HG02973 (cell line): ENCODE measurements around the gene VIPR2.
"Not testable (repeated sequence)": the region's sequence is repeated elsewhere in the genome, so short reads cannot be mapped to it uniquely, and the experiment has no call there.

Source experiments
- ATAC-seq: cut with Tn5 transposase; IDR thresholded peaks from one replicate; pipeline ENCODE4 v1.9.1; 2021; ENCODE audit warnings: moderate library complexity; ENCODE audit not compliant: unreplicated experiment

VIPR2 gene

GRCh38 chr7:159105832-159106811 lies 38.5 kb downstream of the VIPR2 start:
- ATAC-seq: no peak

DNA sequence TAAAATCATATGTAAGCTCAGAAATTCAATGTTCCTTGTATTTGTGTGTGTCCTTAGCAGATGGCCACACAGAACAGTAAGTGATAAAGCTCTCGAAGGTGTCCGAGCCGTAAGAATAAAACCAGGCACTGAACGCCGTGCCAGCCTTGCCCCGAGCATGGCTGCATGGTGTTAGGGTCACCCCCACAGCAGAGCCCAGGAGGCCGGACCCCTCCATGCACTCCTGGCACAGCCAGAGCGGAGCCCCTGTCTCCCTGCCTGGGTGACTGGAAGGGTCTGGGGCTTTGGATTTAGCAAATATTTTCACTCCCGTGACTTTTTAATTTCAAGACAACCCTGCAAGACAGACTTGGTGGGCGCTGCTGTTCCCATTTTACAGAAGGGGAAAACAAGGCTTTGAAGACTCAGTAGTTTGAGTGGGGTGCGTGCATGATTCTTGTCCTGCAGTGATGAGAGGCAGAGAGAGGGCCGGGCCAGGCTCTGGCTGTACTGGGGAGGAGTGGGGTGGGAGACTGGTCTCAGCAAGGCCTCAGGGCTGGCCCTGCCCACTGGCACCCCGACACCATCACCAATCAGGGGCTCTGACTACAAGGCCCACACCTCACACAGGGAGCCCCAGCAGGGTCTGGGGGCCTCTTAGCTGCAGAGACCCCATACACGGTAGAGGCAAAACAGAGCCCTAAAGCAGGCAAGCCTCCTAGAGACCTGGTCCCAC lies 39.4 kb downstream of the VIPR2 start:
- ATAC-seq: no peak

DNA sequence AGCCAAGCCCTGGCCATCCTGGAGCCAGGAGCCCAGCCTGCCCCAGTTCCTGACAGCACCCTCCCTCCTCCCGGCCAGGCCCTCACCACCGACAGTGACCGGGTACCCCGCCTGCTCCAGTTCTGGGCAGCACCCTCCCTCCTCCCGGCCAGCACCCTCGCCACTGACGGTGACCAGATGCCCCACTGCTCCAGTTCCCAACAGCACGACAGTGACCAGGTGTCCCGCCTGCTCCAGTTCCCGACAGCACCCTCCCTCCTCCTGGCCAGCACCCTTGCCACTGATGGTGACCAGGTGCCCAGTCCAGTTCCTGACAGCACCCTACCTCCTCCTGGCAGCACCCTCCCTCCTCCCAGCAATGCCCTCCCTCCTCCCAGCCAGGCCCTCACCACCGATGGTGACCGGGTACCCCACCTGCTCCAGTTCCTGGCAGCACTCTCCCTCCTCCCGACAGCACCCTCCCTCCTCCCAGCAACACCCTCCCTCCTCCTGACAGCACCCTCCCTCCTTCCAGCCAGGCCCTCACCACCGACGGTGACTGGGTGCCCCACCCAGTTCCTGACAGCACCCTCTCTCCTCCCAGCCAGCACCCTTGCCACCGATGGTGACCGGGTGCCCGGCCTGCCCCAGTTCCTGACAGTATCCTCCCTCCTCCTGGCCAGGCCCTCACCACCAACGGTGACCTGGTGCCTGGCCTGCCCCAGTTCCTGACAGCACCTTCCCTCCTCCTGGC lies 40.3 kb downstream of the VIPR2 start:
- ATAC-seq: no peak

DNA sequence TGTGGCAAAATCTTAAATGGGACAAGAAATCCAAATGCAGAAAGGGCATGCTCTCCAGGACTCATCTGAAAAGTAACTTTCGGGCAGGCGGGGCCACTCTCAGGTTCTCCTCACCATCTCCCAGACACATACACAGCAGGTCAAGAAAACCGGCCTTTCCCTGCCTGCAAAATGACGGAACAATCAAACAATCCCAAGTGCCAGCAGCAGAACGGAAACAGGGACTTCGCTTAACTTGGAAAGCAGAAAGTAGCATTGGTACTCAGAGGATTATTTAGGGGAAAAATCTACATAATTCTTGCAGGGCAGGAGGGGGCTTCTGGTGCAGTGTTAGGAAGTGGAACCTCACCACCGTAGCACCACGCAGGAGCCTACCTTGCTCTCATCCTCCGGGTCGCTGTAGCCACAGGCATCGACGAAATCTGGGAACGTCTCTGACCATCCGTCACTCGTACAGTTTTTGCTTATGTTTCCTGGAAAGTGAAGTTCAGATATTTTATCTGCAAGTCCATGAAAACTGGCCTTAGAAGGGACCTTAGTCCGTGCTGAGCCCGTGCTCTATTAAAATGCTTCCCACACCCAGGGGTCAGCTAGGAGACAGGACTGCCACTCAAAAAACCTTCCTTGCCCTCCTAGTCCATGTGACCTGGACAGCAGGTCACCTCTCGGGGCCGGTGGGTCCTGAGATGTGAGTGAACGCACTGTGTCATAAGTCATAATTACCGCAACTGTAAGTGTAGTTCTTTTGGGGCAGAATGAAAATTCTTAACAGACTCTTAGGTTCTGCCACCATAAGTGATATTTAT lies 41.1 kb downstream of the VIPR2 start:
- ATAC-seq: no peak

DNA sequence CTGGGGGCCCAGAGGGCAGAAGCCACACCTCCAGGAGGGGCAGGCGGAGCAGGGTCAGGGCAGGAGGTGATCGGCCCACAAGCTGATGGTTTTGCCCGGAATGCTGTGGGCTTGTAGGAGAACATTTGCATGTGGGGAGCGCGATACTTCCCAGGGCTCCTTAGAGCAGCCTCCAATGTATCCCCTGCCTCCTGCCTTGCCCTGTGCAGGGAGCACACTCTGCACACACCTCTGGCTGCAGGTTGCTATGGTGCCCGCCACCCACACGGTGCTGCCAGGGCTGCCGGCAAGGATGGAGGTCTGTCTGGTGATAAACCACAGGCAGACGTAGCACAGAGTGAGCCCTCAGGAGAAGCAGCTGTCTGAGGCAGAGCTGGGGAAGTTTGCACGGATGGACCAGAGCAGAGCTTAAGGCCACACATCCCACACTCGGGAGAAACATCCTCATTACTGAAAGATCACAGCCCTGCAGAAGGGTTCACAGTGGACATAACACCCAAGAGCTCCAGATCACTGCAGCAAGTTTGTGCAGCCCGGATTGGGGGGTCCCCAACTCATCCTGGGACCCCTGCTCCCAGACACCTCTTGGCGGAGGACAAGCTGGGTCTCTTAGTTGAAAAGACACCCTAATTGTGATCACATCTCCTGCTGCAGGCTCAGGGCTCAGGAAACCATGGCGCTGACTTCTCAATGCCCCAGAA lies 41.8 kb downstream of the VIPR2 start:
- no peak for ATAC-seq

DNA sequence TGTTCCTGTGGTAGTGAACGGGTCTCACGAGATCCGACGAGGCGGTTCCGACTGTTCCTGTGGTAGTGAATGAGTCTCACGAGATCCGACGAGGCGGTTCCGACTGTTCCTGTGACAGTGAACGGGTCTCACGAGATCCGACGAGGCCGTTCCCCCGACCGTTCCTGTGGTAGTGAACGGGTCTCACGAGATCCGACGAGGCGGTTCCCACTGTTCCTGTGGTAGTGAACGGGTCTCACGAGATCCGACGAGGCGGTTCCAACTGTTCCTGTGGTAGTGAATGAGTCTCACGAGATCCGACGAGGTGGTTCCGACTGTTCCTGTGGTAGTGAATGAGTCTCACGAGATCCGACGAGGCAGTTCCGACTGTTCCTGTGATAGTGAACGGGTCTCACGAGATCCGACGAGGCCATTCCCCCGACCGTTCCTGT lies 43.0 kb downstream of the VIPR2 start:
- not testable (repeated sequence) for ATAC-seq

DNA sequence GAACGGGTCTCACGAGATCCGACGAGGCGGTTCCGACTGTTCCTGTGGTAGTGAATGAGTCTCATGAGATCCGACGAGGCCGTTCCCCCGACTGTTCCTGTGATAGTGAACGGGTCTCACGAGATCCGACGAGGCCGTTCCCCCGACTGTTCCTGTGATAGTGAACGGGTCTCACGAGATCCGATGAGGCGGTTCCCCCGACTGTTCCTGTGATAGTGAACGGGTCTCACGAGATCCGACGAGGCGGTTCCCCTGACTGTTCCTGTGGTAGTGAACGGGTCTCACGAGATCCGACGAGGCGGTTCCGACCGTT lies 43.6 kb downstream of the VIPR2 start:
- not testable (repeated sequence) for ATAC-seq

- ATAC-seq: not testable (repeated sequence)
These were observed 44.2 kb downstream of the VIPR2 start for GRCh38 chr7:159100281-159101082.

DNA sequence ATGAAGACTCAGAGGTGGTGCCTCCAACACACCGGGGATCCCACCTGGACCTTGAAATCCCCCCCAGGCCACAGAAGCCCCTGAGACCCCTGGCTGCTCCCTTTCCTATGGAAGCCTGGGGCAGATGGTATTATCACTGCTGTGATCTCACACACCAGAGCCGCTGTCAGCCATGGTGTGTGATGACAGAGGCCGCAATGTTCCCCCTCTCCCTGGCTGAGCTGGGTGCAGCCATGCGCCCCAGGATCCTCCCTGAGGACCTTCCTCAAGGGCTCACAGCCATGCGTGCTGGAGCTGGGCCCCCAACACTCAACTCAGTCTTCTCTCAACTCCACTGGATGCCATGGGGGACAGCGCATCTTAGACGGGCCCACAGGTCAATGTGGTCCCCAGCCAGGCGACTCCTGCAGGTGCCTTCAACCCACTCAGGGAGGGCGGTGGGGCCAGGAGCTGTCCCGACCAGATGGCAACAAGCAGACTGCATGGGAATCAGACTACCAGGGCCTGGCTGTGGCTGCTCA lies 44.9 kb downstream of the VIPR2 start:
- ATAC-seq: no peak

DNA sequence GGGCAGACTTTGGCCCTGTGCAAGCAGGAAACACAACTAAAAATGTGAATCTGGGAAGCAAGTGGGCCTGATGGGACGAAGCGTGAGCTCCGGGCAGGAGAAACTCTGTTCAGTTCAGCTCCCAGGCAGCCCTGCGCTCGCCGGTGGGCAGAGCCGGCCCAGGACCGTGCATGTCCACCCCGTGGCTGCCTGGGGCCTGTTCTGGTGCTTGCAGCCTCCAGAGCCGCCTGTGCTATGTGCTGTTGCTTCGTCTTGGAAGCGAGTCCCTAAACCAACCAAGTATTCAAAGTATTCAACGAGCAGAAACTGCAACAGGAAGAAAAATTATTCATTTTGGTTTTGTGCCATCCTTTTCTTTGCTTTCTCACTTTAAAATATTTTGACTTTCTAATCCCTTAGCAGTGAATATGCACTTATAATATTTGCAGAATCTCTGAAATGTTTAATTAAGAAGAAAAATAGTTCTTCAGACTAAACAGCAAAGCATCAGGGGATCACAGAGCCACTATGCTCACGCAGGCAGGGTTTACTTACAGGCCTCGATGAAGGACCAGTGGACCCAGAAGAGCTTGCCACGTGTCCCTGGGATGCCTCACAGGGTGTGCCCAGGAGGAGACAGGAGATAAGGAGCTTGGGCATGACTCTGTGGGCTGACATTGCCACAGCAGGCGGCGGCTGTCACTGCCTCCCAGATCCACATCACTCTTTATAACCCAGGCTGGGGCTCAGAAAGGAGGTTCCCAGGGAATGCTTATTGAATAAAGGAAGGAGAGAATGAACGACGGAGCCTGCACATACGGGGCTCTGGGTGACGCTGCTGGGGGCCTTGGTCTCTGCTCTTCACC lies 45.6 kb downstream of the VIPR2 start:
- no peak for ATAC-seq

DNA sequence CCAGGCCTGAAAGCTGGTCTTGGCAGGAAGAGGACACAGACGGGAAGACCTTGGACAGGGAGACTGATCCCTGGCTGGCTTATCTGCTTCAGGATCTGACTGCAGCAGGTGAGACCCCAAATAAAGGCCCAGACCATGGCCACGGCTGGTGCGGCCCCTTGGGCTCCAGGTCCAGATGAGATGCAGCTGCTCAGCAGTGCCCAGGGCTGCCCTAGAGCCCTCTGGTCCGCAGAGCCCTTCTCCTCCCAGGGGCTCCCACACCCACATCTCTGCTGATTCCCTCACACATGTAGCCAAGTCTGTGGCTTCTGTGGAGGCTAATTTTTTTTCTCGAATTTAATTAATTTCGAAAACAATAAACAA lies 46.3 kb downstream of the VIPR2 start:
- ATAC-seq: no peak

DNA sequence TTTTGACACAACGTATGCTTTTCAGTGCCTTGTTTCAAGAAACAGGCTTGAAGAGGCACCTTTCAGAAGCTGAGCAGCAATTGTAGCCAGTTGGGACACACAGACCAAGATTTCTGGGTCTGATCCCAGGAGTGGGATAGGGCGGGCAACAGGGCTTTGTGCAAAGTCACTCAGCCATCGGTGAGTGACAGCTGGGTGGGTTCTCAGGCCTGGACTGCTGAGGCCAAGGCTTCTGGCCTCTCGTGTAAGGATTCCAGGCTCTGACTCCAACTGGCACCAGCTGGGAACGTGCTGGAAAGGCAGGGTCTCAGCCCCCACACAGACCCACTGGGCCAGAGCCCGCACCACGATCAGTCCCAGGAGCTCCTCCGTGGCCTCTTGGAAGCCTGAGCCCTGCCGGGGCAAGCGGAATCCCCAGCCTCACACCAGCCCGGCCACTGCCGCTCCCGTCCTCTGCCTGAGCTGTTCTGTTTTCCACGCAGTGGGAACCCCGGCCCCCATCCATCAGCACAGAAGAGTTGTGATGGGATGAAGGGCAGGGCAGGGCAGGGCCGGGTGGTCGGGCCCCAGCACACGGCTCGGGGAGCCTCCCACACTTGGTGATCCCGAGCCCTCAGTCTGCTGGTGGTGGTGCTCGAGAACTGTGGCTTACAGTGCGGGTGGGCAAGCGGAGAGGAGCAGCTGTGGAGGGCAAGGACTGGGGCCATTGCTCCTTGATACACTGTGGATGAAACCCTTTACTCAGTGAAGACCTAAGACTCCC lies 46.8 kb downstream of the VIPR2 start:
- ATAC-seq: no peak

DNA sequence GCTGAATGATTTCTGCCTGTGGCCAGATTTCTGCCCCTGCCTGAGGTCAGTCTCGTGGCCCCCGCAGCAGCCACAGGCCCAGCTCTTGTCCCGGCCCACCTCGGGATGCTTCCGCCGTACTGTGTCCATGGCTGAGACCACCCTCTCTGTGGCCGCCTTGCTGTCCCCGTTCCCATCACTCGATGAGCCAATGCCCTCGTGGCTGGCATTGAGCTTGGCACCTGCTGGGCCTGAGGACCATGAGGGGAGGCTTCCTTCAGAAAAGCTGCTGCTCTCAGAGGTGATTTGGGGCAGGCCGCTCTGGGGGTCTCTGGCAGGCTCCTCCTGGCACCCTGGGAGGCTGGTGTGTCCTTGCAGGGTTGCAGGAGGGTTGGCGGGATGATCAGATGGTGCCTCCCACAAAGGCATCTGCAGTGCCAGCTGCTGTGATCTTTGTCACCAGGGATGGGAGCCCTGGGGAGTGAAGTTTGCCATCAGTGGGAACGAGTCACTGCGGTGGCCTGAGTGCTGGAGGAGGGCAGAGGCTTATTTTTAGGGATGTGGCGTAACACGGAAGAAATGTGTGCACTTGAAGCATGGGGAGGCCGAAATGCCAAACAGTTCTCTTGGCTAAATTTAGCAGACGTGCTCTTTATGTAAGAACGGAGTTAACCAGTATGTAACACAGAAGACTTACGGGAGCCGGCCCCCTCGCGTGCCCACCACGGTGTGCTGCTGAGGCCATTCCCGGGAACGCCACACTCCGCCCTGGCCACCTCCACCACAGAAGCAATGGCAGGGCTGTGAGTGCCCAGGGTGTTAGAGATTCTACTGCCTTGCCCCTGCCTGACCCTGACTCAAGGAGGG lies 47.7 kb downstream of the VIPR2 start:
- no peak for ATAC-seq

GRCh38 chr7:159095979-159096411 lies 48.7 kb downstream of the VIPR2 start:
- no peak for ATAC-seq

DNA sequence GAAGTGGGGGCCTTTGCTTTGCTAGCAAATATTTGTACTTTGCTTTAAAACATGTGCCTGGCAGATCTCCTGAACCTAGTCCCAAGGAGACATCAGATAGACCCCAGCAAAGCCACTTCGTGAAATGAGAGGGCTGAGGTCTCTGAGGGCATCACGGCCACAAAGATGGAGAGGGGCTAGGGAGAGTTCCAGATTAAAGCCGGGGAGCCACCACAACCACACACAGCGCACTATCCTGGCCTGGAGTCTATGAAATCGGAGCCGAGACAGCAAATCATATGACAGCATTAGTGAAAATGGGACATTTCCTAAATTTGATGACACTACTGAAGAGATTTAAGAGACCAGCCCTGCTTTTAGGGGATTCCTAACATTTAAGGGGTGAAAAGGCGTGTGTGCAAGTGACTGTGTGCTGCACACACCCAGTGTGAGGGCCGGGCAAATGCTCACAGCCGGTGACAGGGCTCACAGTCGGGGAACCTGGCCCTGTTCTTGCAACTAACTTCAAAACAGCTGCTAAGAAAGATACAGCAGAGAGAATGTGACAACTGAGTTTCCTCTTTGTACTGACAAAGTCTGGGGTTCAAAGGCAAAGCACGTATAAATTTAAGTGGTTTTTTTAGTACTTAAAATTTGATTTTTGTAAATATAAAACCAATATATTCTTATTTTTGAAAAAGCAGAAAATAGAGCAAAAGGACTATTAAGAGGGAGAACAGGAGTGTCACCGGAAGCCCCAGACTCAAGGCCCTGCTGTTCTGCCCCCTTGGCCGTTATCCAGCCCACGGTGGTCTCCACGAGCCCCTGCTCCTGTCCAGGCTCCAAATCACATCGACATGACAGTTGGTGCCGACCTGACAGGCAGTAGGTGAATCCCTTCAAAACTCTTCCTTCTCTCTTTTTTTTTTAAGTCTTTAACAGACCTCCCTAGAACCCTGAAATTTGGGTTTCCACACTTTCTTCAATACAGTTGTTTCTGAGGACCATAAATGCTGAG lies 49.5 kb downstream of the VIPR2 start:
- no peak for ATAC-seq
